IMR-90 (cell line): ENCODE data around the gene PDF. TPM values are rescaled to one million over a fixed set of nuclear protein-coding genes. Genes with fewer than 3 reads are reported as not detected.

Source experiments
- ATAC-seq: fragments of 200-7000 bp; cut with Tn5 transposase; 2 replicates; pipeline ENCODE4 v1.9.1; 2020; ENCODE audit warnings: low read depth, mild to moderate bottlenecking, moderate library complexity
- BruUV-seq: library from RNA; stranded (reverse); fragments of 400-500 nt; replicated peaks from 2 replicates; lab custom pipeline; 2021; lab: Mats Ljungman, UMichigan
- CTCF ChIA-PET: fragments of 300-600 bp; formaldehyde crosslinking; extraction: SDS; loops from one replicate; lab custom pipeline; 2021; ENCODE audit warnings: antibody characterized with exemption; lab: Yijun Ruan, JAX
- POLR2A ChIA-PET: fragments of 300-600 bp; sonication (Branson Sonifier 250); formaldehyde crosslinking; loops from one replicate; lab custom pipeline; 2022; ENCODE audit warnings: antibody characterized with exemption; ENCODE audit not compliant: unreplicated experiment; lab: Charles Lee
- DNase-seq: peaks from one replicate; pipeline ENCODE4 v3.0.0; 2013
- H2AFZ ChIP-seq: replicated peaks from 2 replicates; pipeline ENCODE3; 2013; ENCODE audit warnings: low read length, mild to moderate bottlenecking; ENCODE audit not compliant: poor library complexity
- H2AK5ac ChIP-seq: 2 replicates; pipeline ENCODE4 v1.6.1; 2013; ENCODE audit warnings: low read depth, low read length, inconsistent platforms
- H2AK9ac ChIP-seq: replicated peaks from 2 replicates; pipeline ENCODE3; 2013; ENCODE audit warnings: mild to moderate bottlenecking, low read depth, low read length, moderate library complexity; ENCODE audit not compliant: poor library complexity
- H2BK120ac ChIP-seq: 2 replicates; pipeline ENCODE4 v1.6.1; 2013; ENCODE audit warnings: low read depth, low read length, inconsistent platforms
- H2BK15ac ChIP-seq: 3 replicates; pipeline ENCODE4 v1.6.1; 2013; ENCODE audit warnings: low read depth, low read length, inconsistent platforms
- H2BK20ac ChIP-seq: 2 replicates; pipeline ENCODE4 v1.6.1; 2013; ENCODE audit warnings: low read depth, mild to moderate bottlenecking, inconsistent platforms, low read length, moderate library complexity
- H2BK5ac ChIP-seq: 2 replicates; pipeline ENCODE4 v1.6.1; 2013; ENCODE audit warnings: mild to moderate bottlenecking, low read depth, low read length, inconsistent platforms; ENCODE audit not compliant: poor library complexity, severe bottlenecking
- H3K14ac ChIP-seq: replicated peaks from 2 replicates; pipeline ENCODE4 v1.6.1; 2013; ENCODE audit warnings: low read depth, low read length, inconsistent platforms
- H3K18ac ChIP-seq: 2 replicates; pipeline ENCODE4 v1.6.1; 2013; ENCODE audit warnings: low read depth, low read length, control low read depth
- H3K23ac ChIP-seq: 2 replicates; pipeline ENCODE4 v1.6.1; 2013; ENCODE audit warnings: low read depth, low read length, inconsistent platforms
- H3K27ac ChIP-seq: 2 replicates; pipeline ENCODE4 v1.5.1; 2013; ENCODE audit warnings: mild to moderate bottlenecking, control low read depth, low read length; ENCODE audit not compliant: insufficient read depth
- H3K27me3 ChIP-seq: 2 replicates; pipeline ENCODE4 v1.6.1; 2013; ENCODE audit warnings: low read length; ENCODE audit not compliant: control insufficient read depth, insufficient read depth
- H3K36me3 ChIP-seq: 2 replicates; pipeline ENCODE4 v1.6.1; 2013; ENCODE audit warnings: low read length, mixed read lengths; ENCODE audit not compliant: control insufficient read depth, insufficient read depth
- H3K4ac ChIP-seq: 2 replicates; pipeline ENCODE4 v1.6.1; 2013; ENCODE audit warnings: low read depth, low read length, inconsistent platforms
- H3K4me1 ChIP-seq: 2 replicates; pipeline ENCODE4 v1.6.1; 2013; ENCODE audit warnings: low read length, mixed read lengths; ENCODE audit not compliant: control insufficient read depth, insufficient read depth
- H3K4me2 ChIP-seq: 2 replicates; pipeline ENCODE4 v1.6.1; 2013; ENCODE audit warnings: low read depth, mild to moderate bottlenecking, control low read depth, low read length, moderate library complexity
- H3K4me3 ChIP-seq: 2 replicates; pipeline ENCODE4 v1.5.1; 2013; ENCODE audit warnings: low read depth, mild to moderate bottlenecking, control low read depth, low read length, moderate library complexity; ENCODE audit not compliant: insufficient read depth
- H3K56ac ChIP-seq: 2 replicates; pipeline ENCODE4 v1.6.1; 2013; ENCODE audit warnings: low read length, inconsistent platforms; ENCODE audit not compliant: insufficient read depth; ENCODE audit errors: extremely low read depth
- H3K79me1 ChIP-seq, 2 experiments: 2 replicates each; pipeline ENCODE4 v1.6.1; 2013; ENCODE audit warnings: low read length in 2 of 2, inconsistent platforms in 1 of 2, low read depth in 1 of 2
- H3K9ac ChIP-seq: 2 replicates; pipeline ENCODE4 v1.6.1; 2013; ENCODE audit warnings: low read depth, low read length, control low read depth
- H3K9me1 ChIP-seq: 2 replicates; pipeline ENCODE4 v1.6.1; 2013; ENCODE audit warnings: low read length, inconsistent platforms; ENCODE audit not compliant: insufficient read depth
- H3K9me3 ChIP-seq: 2 replicates; pipeline ENCODE4 v1.6.1; 2013; ENCODE audit warnings: low read length; ENCODE audit not compliant: control insufficient read depth, insufficient read depth
- H4K20me1 ChIP-seq: 2 replicates; pipeline ENCODE4 v1.6.1; 2013; ENCODE audit warnings: low read length, inconsistent platforms; ENCODE audit not compliant: insufficient read depth
- H4K5ac ChIP-seq: 2 replicates; pipeline ENCODE4 v1.6.1; 2013; ENCODE audit warnings: mild to moderate bottlenecking, low read depth, low read length, control low read depth
- H4K8ac ChIP-seq, 2 experiments: 2 replicates each; pipeline ENCODE4 v1.6.1; 2013; ENCODE audit warnings: low read depth in 2 of 2, low read length in 2 of 2, control low read depth in 1 of 2, inconsistent platforms in 1 of 2
- H4K91ac ChIP-seq: 2 replicates; pipeline ENCODE4 v1.6.1; 2013; ENCODE audit warnings: low read depth, low read length, inconsistent platforms; ENCODE audit not compliant: insufficient read depth
- CHD1 ChIP-seq: IDR thresholded peaks from 2 replicates; pipeline ENCODE4 v1.6.1; 2012; ENCODE audit warnings: low read depth, low read length, improper control_type of control experiment
- FOS ChIP-seq: fragments of 150-350 bp; IDR thresholded peaks from 2 replicates; pipeline ENCODE4 v1.6.1; 2016; ENCODE audit warnings: low read depth, low read length
- MXI1 ChIP-seq: IDR thresholded peaks from 2 replicates; pipeline ENCODE4 v1.6.1; 2012; ENCODE audit warnings: low read depth, mild to moderate bottlenecking, low read length, moderate library complexity, borderline replicate concordance
- WGBS, 2 experiments: methylation state at CpG; one replicate each; pipeline versions ENCODE4 v1.1.5 to v1.1.7; 2013; ENCODE audit warnings: missing lambda C conversion rate in 2 of 2; ENCODE audit not compliant: insufficient read length in 1 of 2; ENCODE audit errors: extremely low coverage in 2 of 2; 5-methylcytosine and 5-hydroxymethylcytosine counted together
- dilution Hi-C: fragments of 300-500 bp; cut with HindIII; formaldehyde crosslinking; loops from one replicate; pipeline ENCODE4 v1.14.3; 2018; ENCODE audit warnings: low sequenced_read_pairs; ENCODE audit not compliant: unreplicated experiment
- in situ Hi-C: fragments of 300-500 bp; cut with MboI; formaldehyde crosslinking; loops from 3 replicates; pipeline ENCODE4 v1.14.3; 2019; ENCODE audit warnings: low sequenced_read_pairs, inconsistent platforms, mixed read lengths
- intact Hi-C: fragments of 100-400 bp; cut with micrococcal nuclease; formaldehyde crosslinking; loops from 2 replicates; pipeline ENCODE4 v1.10.0; 2022
- polyA plus RNA-seq, 3 experiments: library from polyadenylated mRNA; depleted of rRNA; stranded (reverse); fragments of >200 nt; gene quantifications; 2 replicates each; pipeline ENCODE4 v1.2.3, GENCODE V29; 2012; ENCODE audit warnings: low replicate concordance in 1 of 3
- total RNA-seq: library from RNA; depleted of rRNA; stranded (reverse); fragments of >200 nt; gene quantifications from 2 replicates; pipeline ENCODE4 v1.2.3, GENCODE V29; 2012

PDF gene
- total and polyA plus RNA-seq, 2 of the 4 experiments (the other 2 are of a cell fraction), result 4.5 to 6.4 TPM

DNA sequence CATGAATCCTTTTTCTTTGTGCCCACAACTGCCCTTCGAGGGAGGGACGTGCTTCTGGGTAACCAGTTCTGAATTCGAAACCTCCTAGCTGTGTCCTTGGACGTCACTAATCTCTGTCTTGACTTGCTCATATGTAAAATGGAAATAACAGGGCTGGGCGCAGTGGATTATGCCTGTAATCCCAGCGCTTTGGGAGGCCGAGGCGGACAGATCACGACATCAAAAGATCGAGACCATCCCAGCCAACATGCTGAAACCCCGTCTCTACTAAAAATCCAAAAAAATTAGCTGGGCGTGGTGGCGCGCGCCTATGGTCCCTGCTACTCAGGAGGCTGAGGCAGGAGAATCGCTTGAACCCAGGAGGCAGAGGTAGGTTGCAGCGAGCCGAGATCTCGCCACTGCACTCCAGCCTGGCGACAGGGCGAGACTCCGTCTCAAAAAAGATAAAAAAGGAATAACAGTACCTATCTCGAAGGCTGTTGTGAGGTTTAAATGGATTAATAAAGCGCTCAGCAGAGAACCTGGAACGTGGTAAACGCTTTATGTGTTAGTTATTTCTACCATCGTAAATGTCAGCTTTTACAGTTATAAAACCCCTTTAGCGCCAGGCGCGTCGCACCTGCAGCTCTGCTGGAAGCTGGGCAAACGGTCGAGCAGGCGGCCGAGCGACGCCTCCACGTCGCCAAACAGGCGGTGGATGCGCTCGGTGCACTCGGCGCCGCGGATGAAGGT, 8.3 kb upstream of the PDF start:
- H3K14ac ChIP-seq, result peak overlapping the region; percentile 93
- peaks cover 35 to 65% of the 10 kb centered on the region in 2 experiments for H3K79me1 ChIP-seq
- DNase-seq (no peak), ATAC-seq (no peak)
- H2AFZ ChIP-seq, result peak overlapping the region; percentile 98
- 11% methylated on average over 18 of the region's 46 CpGs; no CpG with 5 or more reads in 1 of the 2 experiments for WGBS, 2 experiments
- ChIA-PET POLR2A (interaction anchor here (0.6 kb wide), 1 partner anchor 9 kb away, joined by 5 read pairs; no protein-coding TSS in a partner anchor), CTCF (no interaction called here)
- no peaks in the 10 kb centered on the region for H3K27me3 ChIP-seq
- peak overlapping the region; percentile 68 for H3K27ac ChIP-seq
- in situ Hi-C loops, result no loop called here
- H2BK120ac ChIP-seq, result no peak overlapping the region
- peak overlapping the region; percentile 77 for H3K23ac ChIP-seq
- peak overlapping the region; percentile 75 for H2BK5ac ChIP-seq
- no peaks in the 10 kb centered on the region for H3K9me1 ChIP-seq
- H3K4me2 ChIP-seq, result peak overlapping the region; percentile 86
- peak overlapping the region; percentile 97 for H2AK9ac ChIP-seq
- dilution Hi-C loops, result no loop called here
- no peaks in the 10 kb centered on the region for H4K20me1 ChIP-seq
- peak overlapping the region; percentile 69 for H3K4me3 ChIP-seq
- H3K9me3 ChIP-seq, result no peaks in the 10 kb centered on the region
- no peak overlapping the region for H3K18ac ChIP-seq
- 0 out of 2 replicates have a peak, but pooled peaks have one; percentile 32 for TF ChIP-seq CHD1
- TF ChIP-seq FOS, result no peak
- TF ChIP-seq MXI1, result no peak
- H4K91ac ChIP-seq, result 0 out of 2 replicates have a peak overlapping the region, but pooled peaks have one; percentile 15
- no TSS peak for BruUV-seq
- peaks cover 31% of the 10 kb centered on the region for H3K36me3 ChIP-seq
- peak overlapping the region; percentile 83; the same call in 1 of the 2 replicates for H2AK5ac ChIP-seq
- H3K56ac ChIP-seq, result peak overlapping the region; percentile 28
- H3K9ac ChIP-seq, result peak overlapping the region; percentile 83
- H2BK20ac ChIP-seq, result no peak overlapping the region
- H2BK15ac ChIP-seq, result no peak overlapping the region; the same call in 2 of the 3 replicates
- H4K8ac ChIP-seq, result peak overlapping the region; percentile 65 to 74
- intact Hi-C loops, result loop anchor here (1.0 kb wide), 1 partner anchor 416 kb away; the partner anchor contains the start of gene NOB1
- H4K5ac ChIP-seq, result peak overlapping the region; percentile 27
- H3K4ac ChIP-seq, result peak overlapping the region; percentile 74
- H3K4me1 ChIP-seq, result peaks cover 4% of the 10 kb centered on the region
